ENCODE results near the gene UGDH. TPM values are rescaled to one million over a fixed set of nuclear protein-coding genes. Genes with fewer than 3 reads are reported as not detected.
"Not testable (repeated sequence)": the region's sequence is repeated elsewhere in the genome, so short reads cannot be mapped to it uniquely, and the experiment has no call there.

The UGDH gene
- total RNA-seq, 1 experiment from 2014 or later = 50.9 TPM

DNA sequence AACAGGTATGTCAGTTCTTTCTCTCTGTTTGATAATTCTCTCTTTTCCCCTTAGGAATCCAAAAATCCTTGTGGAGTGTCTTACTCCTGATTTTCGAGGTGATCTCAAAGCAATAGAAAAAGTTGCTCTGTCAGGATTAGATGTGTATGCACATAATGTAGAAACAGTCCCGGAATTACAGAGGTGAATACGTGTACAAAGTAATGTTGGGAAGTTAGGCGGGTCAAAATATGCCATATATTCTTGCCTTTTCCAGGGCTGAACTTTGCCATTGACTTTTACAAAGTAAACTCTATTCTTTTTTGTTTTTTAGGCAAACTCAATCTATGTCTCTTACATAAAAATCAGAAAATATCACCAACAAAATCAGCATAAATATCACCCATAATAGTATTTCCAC lies 59.8 kb downstream of the UGDH start:
- Mint-ChIP-seq H3K27me3 (ENCODE audit: insufficient read depth, unreplicated experiment) (no peaks in the 10 kb centered on the region), H3K36me3 (ENCODE audit: insufficient read depth, unreplicated experiment) (peaks cover 70% of the 10 kb centered on the region), H3K4me1 (ENCODE audit: insufficient read depth, unreplicated experiment) (peaks cover 9% of the 10 kb centered on the region), H3K27ac (ENCODE audit: low read depth, unreplicated experiment) (no peak overlapping the region), H3K4me3 (ENCODE audit: unreplicated experiment) (no peak overlapping the region), H3K9me3 (ENCODE audit: unreplicated experiment) (no peaks in the 10 kb centered on the region)
- ChIA-PET CTCF (no interaction called here), POLR2A (interaction anchor here (0.9 to 1.1 kb wide), 2 partner anchors 10 to 171 kb away, joined by 5 to 9 read pairs; partner anchors contain the start of genes LIAS, RPL9 and SMIM14)
- BruUV-seq (replicated peaks) = no TSS peak
- no peak for DNase-seq (ENCODE audit: unreplicated experiment)
- intact Hi-C loops (cut with micrococcal nuclease) = loop anchor here (5.0 kb wide), 2 partner anchors 60 to 230 kb away; partner anchors contain the start of genes UBE2K and UGDH
- no peak for TF ChIP-seq CTCF (IDR thresholded peaks at IDR 0.05; ENCODE audit: unreplicated experiment)

- POLR2A ChIA-PET = interaction anchor here (0.6 to 1.3 kb wide), 5 partner anchors 9 to 610 kb away, joined by 3 to 9 read pairs (median 4); partner anchors contain the start of genes LIAS, RPL9, SMIM14 and UBE2K
- intact Hi-C loops (cut with micrococcal nuclease) = loop anchor here (5.0 kb wide), 2 partner anchors 61 to 231 kb away; partner anchors contain the start of genes UBE2K and UGDH
- H3K4me3 Mint-ChIP-seq (ENCODE audit: unreplicated experiment) = no peak overlapping the region
- no TSS peak for BruUV-seq (replicated peaks)
- TF ChIP-seq CTCF (IDR thresholded peaks at IDR 0.05; ENCODE audit: unreplicated experiment) = no peak
- H3K4me1 Mint-ChIP-seq (ENCODE audit: insufficient read depth, unreplicated experiment) = peaks cover 5% of the 10 kb centered on the region
- peak overlapping the region; percentile 46 for H3K27ac Mint-ChIP-seq (ENCODE audit: low read depth, unreplicated experiment)
- H3K9me3 Mint-ChIP-seq (ENCODE audit: unreplicated experiment) = no peaks in the 10 kb centered on the region
- H3K36me3 Mint-ChIP-seq (ENCODE audit: insufficient read depth, unreplicated experiment) = peaks cover 63% of the 10 kb centered on the region
- no peak for DNase-seq (ENCODE audit: unreplicated experiment)
- CTCF ChIA-PET = interaction anchor here (0.6 to 0.7 kb wide), 2 partner anchors 96 to 192 kb away, joined by 3 read pairs; no protein-coding TSS in a partner anchor
- no peaks in the 10 kb centered on the region for H3K27me3 Mint-ChIP-seq (ENCODE audit: insufficient read depth, unreplicated experiment)
Observed at GRCh38 chr4:39466747-39467146, 60.5 kb downstream of the UGDH start.

DNA sequence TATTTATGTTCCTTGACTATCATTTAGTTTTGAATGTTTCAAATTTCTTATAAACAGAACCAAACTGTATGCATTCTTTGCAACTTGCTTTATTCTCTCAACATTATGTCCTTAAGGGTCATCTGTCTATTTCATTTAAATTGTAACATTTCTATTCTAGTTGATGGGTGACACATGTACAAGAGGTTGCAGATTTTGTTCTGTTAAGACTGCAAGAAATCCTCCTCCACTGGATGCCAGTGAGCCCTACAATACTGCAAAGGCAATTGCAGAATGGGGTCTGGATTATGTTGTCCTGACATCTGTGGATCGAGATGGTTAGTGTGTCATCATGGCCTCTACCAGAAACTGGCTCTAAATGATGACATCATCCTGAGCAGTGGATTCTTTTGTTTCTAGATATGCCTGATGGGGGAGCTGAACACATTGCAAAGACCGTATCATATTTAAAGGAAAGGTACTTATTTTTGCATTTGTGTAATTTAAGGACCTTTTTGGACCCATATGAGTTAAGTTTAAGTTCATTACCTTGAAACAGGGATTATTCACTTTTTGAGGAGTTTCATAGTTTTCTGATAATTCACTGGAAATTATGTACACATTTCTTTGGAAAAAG lies 62.2 kb downstream of the UGDH start:
- BruUV-seq (replicated peaks) = no TSS peak
- Mint-ChIP-seq H3K36me3 (ENCODE audit: insufficient read depth, unreplicated experiment) (peaks cover 58% of the 10 kb centered on the region), H3K9me3 (ENCODE audit: unreplicated experiment) (no peaks in the 10 kb centered on the region), H3K27ac (ENCODE audit: low read depth, unreplicated experiment) (no peak overlapping the region), H3K27me3 (ENCODE audit: insufficient read depth, unreplicated experiment) (no peaks in the 10 kb centered on the region), H3K4me1 (ENCODE audit: insufficient read depth, unreplicated experiment) (peaks cover 5% of the 10 kb centered on the region), H3K4me3 (ENCODE audit: unreplicated experiment) (no peak overlapping the region)
- no peak for TF ChIP-seq CTCF (IDR thresholded peaks at IDR 0.05; ENCODE audit: unreplicated experiment)
- ChIA-PET POLR2A (interaction anchor here (0.6 kb wide), 2 partner anchors 18 to 36 kb away, joined by 3 to 4 read pairs; no protein-coding TSS in a partner anchor), CTCF (interaction anchor here (0.7 kb wide), 1 partner anchor 454 kb away, joined by 3 read pairs; no protein-coding TSS in a partner anchor)
- intact Hi-C loops (cut with micrococcal nuclease) = loop anchor here (5.0 kb wide), 2 partner anchors 62 to 232 kb away; partner anchors contain the start of genes UBE2K and UGDH
- DNase-seq (ENCODE audit: unreplicated experiment) = peak; percentile 50

DNA sequence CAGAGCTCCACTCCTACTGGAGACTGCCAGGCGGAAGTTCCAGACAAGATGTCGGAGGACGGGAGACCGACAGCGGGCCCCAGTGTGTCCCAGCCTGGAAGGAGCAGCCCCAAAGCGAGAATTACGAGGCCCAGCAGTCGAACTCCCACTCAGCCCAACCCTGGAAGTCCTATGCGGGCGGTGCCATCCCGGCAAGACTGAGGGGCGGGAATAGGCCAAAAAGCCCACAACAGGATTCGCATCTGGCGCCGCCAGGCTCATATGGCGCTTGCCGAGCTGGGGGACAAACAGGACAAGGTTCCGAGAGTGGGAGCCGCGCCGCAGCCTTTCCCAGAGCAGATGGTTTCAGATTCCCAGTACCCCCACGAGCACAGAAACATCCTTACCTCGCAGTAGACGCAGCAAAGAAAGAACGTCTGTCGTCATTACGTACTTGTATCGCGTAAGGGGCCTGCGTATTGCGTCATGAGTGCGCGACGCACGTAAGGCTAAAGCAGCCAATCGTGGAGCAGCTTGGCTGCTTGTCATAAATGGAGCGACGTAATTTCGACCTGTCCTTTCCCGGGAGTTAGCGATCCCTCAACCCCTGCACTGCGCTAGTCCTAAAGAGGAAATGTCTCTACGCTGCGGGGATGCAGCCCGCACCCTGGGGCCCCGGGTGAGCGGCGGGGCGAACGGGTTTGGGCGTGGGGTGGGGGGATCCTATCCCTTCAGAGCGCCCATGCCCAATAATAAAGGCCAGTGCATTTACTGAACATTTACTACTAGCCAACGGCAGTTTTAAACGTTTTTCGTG lies 68.5 kb downstream of the UGDH start, which contains the start of the genes LIAS and RPL9:
LIAS (plus strand) TSS at position 552 of the 796 bp plus-strand sequence; CDS start at position 614, 62 bp downstream.
RPL9 (minus strand) TSS at position 418 of the 796 bp plus-strand sequence. CDS start 483 bp downstream, outside the sequence.
- Mint-ChIP-seq H3K27ac (ENCODE audit: low read depth, unreplicated experiment) (peak within 1 kb of the TSS; percentile 100), H3K4me3 (ENCODE audit: unreplicated experiment) (peak within 1 kb of the TSS; percentile 95), H3K4me1 (ENCODE audit: insufficient read depth, unreplicated experiment) (peaks cover 7% of the 10 kb centered on the region), H3K36me3 (ENCODE audit: insufficient read depth, unreplicated experiment) (peaks cover 75% of the 10 kb centered on the region), H3K9me3 (ENCODE audit: unreplicated experiment) (no peaks in the 10 kb centered on the region), H3K27me3 (ENCODE audit: insufficient read depth, unreplicated experiment) (no peaks in the 10 kb centered on the region)
- CTCF ChIA-PET = interaction anchor here (0.6 to 1.4 kb wide), 3 partner anchors 10 to 144 kb away, joined by 3 to 6 read pairs (median 3); no protein-coding TSS in a partner anchor
- TF ChIP-seq CTCF (IDR thresholded peaks at IDR 0.05; ENCODE audit: unreplicated experiment) = no peak
- intact Hi-C loops (cut with micrococcal nuclease) = loop anchor here (10.0 kb wide), 1 partner anchor 144 kb away; no protein-coding TSS in a partner anchor
- TSS peak; percentile 46 for BruUV-seq (replicated peaks)
- POLR2A ChIA-PET = interaction anchor here (0.6 to 7.4 kb wide), 45 partner anchors 8 to 853 kb away, joined by 3 to 79 read pairs (median 4); partner anchors contain the start of genes RFC1, SMIM14, UBE2K and UGDH
- DNase-seq (ENCODE audit: unreplicated experiment) = peak; percentile 98

DNA sequence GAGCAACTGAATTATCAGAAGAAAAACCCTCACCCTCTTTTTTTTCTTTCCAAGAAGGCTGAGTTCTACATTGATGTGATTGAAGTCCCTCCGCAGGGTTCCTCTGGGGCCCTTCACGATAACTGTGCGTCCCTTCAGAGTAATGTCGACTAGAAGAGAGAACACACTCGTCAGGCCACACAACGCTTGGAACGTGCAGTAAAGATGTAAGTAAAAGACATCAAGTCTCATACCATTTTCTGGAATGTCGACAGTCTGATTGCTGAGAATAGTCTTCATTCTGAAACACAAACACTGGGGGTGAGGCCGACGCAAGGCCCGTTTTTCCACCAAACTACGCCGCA lies 69.1 kb downstream of the UGDH start:
- Mint-ChIP-seq H3K27ac (ENCODE audit: low read depth, unreplicated experiment) (peak overlapping the region; percentile 100), H3K36me3 (ENCODE audit: insufficient read depth, unreplicated experiment) (peaks cover 75% of the 10 kb centered on the region), H3K4me3 (ENCODE audit: unreplicated experiment) (peak overlapping the region; percentile 95)
- DNase-seq (ENCODE audit: unreplicated experiment); H3K9me3 Mint-ChIP-seq (ENCODE audit: unreplicated experiment); H3K27me3 Mint-ChIP-seq (ENCODE audit: insufficient read depth, unreplicated experiment); H3K4me1 Mint-ChIP-seq (ENCODE audit: insufficient read depth, unreplicated experiment); BruUV-seq (replicated peaks): not testable (repeated sequence)
- intact Hi-C loops (cut with micrococcal nuclease) = loop anchor here (10.0 kb wide), 1 partner anchor 143 kb away; no protein-coding TSS in a partner anchor
- ChIA-PET CTCF (interaction anchor here (0.6 to 0.8 kb wide), 3 partner anchors 9 to 143 kb away, joined by 3 read pairs; no protein-coding TSS in a partner anchor), POLR2A (interaction anchor here (0.6 to 7.4 kb wide), 30 partner anchors 9 to 745 kb away, joined by 3 to 79 read pairs (median 6); partner anchors contain the start of genes RFC1, SMIM14, UBE2K and UGDH)
